ENCODE data around the gene MYL12A. TPM values are rescaled to one million over a fixed set of nuclear protein-coding genes. Genes with fewer than 3 reads are reported as not detected.

The MYL12A gene
- total and polyA plus RNA-seq, 2 of the 8 experiments (the other 6 are each of a cell fraction or from before 2014, with no cell fraction given), result 188 to 247 TPM

- Histone ChIP-seq H3K79me1 (ENCODE audit: low read depth, low read length) (peaks cover 8% of the 10 kb centered on the region), H3K4me1 (replicated peaks in 1 of 4; ENCODE audit: control insufficient read depth in 3 of 4, insufficient read depth in 4 of 4, low read length in 3 of 4) (peaks cover 0 to 9% (median 4%) of the 10 kb centered on the region in 4 experiments; a peak in 5 of 7 replicates), H3K79me2 (ENCODE audit: control insufficient read depth in 1 of 2, insufficient read depth in 2 of 2, low read length in 2 of 2) (peaks cover 26 to 44% of the 10 kb centered on the region in 2 experiments), H3K4me3 (ENCODE audit: extremely low read depth in 1 of 4, insufficient read depth in 2 of 4, low read depth in 3 of 4, low read length in 4 of 4) (peak within 1 kb of the TSS; percentile 84 to 99 (median 88)), H3K18ac (ENCODE audit: extremely low read depth, low read length) (peak within 1 kb of the TSS; percentile 91), H2BK5ac (ENCODE audit: low read depth, low read length) (peak within 1 kb of the TSS; percentile 93), H3K4me2 (ENCODE audit: insufficient read depth in 1 of 2, low read depth in 2 of 2, low read length in 2 of 2) (peak within 1 kb of the TSS; percentile 78 to 94), H4K8ac (ENCODE audit: extremely low read depth, insufficient read depth, low read length) (peak within 1 kb of the TSS; percentile 97), H2BK15ac (ENCODE audit: low read length) (0 out of 2 replicates have a peak within 1 kb of the TSS, but pooled peaks have one; percentile 22), H3K27ac (ENCODE audit: low read depth, low read length) (peak within 1 kb of the TSS; percentile 100), H3K14ac (ENCODE audit: insufficient read length) (peak within 1 kb of the TSS; percentile 13), H3K36me3 (ENCODE audit: control insufficient read depth in 2 of 4, insufficient read depth in 4 of 4, low read length in 3 of 4) (peaks cover 2 to 20% (median 10%) of the 10 kb centered on the region in 4 experiments; a peak in 6 of 8 replicates), H3K56ac (replicated peaks; ENCODE audit: insufficient read length, low read depth, low read length) (peak within 1 kb of the TSS; percentile 84), H4K5ac (ENCODE audit: insufficient read length, low read depth, low read length) (peak within 1 kb of the TSS; percentile 92), H2AK5ac (ENCODE audit: low read depth, low read length) (no peak within 1 kb of the TSS), H2AFZ (ENCODE audit: low read length) (peak within 1 kb of the TSS; percentile 47), H3K27me3 (replicated peaks in 1 of 4; ENCODE audit: control insufficient read depth in 3 of 4, extremely low read depth in 1 of 4, insufficient read depth in 3 of 4, low read length in 3 of 4) (no peaks in the 10 kb centered on the region), H3K4ac (replicated peaks; ENCODE audit: insufficient read length, low read depth, low read length) (peak within 1 kb of the TSS; percentile 40), H3K9ac (replicated peaks in 1 of 4; ENCODE audit: extremely low read depth in 1 of 4, low read depth in 3 of 4, low read length in 3 of 4) (peak within 1 kb of the TSS; percentile 82 to 99 (median 99)), H4K91ac (replicated peaks; ENCODE audit: insufficient read length, low read length) (peak within 1 kb of the TSS; percentile 98), H3K23ac (ENCODE audit: insufficient read length) (no peak within 1 kb of the TSS), H2BK12ac (ENCODE audit: low read depth, low read length) (peak within 1 kb of the TSS; percentile 0; the same call in 1 of the 2 replicates), H2BK120ac (replicated peaks; ENCODE audit: low read depth, low read length) (no peak within 1 kb of the TSS), H3K23me2 (ENCODE audit: low read depth, low read length) (peaks cover 7% of the 10 kb centered on the region), H2BK20ac (ENCODE audit: low read length) (no peak within 1 kb of the TSS), H3K9me3 (ENCODE audit: insufficient read depth in 2 of 2, low read depth in 1 of 2, low read length in 1 of 2) (no peaks in the 10 kb centered on the region), H4K20me1 (replicated peaks in 1 of 2; ENCODE audit: control insufficient read depth in 1 of 2, insufficient read depth in 2 of 2, low read length in 2 of 2) (peaks cover 6 to 27% of the 10 kb centered on the region in 2 experiments)
- 1% methylated on average over 60 of the region's 84 CpGs; no CpG with 5 or more reads in 1 of the 2 experiments for WGBS, 2 experiments (ENCODE audit: extremely low coverage in 1 of 2, insufficient coverage in 1 of 2, insufficient read length in 1 of 2, insufficient replicate concordance in 2 of 2, low coverage in 1 of 2, low lambda C conversion rate in 2 of 2, missing lambda C conversion rate in 1 of 2)
- DNase-seq (ENCODE audit: low read depth in 1 of 2, low spot score in 2 of 2) (peak; percentile 21 to 89), FAIRE-seq (no peak)
- ChIA-PET POLR2A (ENCODE audit: partially characterized antibody) (interaction anchor here (0.7 to 3.5 kb wide), 8 partner anchors 10 to 635 kb away, joined by 3 to 60 read pairs (median 5); partner anchors contain the start of gene MYL12A), CTCF (ENCODE audit: partially characterized antibody) (interaction anchor here (1.1 kb wide), 1 partner anchor 205 kb away, joined by 5 read pairs; no protein-coding TSS in a partner anchor)
- no peak for TF ChIP-seq BRCA1 (IDR thresholded peaks at IDR 0.05; ENCODE audit: low read depth, low read length)
- TF ChIP-seq KDM4A (IDR thresholded peaks at IDR 0.05; ENCODE audit: low read depth, low read length, severe bottlenecking), result peak; percentile 62
- no peak for TF ChIP-seq CTBP2 (IDR thresholded peaks at IDR 0.05; ENCODE audit: borderline replicate concordance, insufficient read depth, insufficient read length, low read length)
- TF ChIP-seq SIRT6 (IDR thresholded peaks at IDR 0.05; ENCODE audit: low read length), result no peak
- TF ChIP-seq RAD21 (IDR thresholded peaks at IDR 0.05 in 1 of 2, conservative IDR thresholded peaks at IDR 0.05 in 1 of 2; ENCODE audit: low read depth in 2 of 2, low read length in 2 of 2), result no peak
- no peak for TF ChIP-seq RXRA (IDR thresholded peaks at IDR 0.05; ENCODE audit: insufficient read depth, low read depth, low read length)
- no peak for TF ChIP-seq RFX5 (IDR thresholded peaks at IDR 0.05; ENCODE audit: borderline replicate concordance, low read depth, low read length)
- no peak for TF ChIP-seq ZNF274 (IDR thresholded peaks at IDR 0.05; ENCODE audit: borderline replicate concordance, extremely low read depth, low read length)
Measured at GRCh38 chr18:3261373-3262233, 14.0 kb downstream of the MYL12A start, which contains the start of gene MYL12B. Gene MYL12B (plus strand): TSS chr18:3262133. CDS start chr18:3272899, 10,766 bp downstream.
